ENCODE data around the gene BRD1. TPM values are rescaled to one million over a fixed set of nuclear protein-coding genes. Genes with fewer than 3 reads are reported as not detected.
A peak's percentile ranks its signal among the peaks of the same experiment; 100 is the strongest.

BRD1 gene
- total RNA-seq, 1 donor from 2014 or later = 44.0 TPM

DNA sequence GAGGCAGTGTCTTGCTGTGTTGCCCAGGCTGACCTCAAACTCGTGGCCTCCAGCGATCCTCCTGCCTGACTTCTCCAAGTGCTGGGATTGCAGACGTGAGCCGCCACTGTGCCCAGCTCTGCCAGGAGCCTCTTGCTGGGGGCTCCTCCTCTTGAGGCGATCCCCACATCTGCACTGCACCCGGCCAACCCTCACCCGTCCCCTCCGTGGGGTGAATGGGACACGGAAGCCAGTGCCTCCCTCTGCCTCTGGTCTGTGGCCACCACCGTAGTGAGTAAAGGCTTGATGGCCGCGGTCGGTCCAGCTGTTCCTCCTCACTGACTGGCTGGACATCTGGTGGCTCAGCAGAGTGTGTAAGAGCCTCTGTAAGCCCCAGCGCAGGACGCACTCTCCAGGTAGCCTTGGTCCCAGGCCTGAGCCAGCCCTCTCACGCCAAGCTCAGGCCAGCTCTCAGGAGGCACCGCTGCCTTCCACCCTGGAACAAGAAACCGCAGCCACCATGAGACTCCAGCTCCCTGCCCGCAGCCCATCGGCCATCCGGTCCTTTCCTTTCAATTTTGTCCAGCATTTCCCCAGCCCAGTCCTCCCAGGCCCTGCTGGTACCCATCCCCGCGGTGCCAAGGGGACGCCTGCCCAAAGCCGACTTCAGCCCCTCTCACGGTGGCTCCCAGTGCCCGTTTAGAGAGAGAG, 100.3 kb downstream of the BRD1 start:
- no peak for DNase-seq

DNA sequence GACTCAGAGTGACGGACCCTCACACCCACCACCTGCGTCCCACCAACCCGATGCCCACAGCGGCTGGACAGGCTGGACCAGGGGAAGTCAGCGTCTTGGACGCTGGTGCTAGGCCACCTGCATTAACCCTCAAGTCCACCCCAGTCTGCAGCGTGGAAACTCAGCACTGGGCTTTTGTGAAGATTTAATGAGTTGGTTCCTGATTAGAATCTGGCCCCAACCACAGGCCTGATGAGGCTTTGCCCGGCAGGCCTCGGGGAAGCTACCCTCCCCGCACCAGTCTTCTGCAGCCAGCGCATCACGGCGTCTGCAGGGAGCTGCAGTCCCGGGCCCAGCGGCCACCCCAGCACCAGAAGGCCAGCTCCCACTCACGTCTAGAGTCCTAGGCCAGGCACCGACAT, 101.0 kb downstream of the BRD1 start:
- DNase-seq = no peak

DNA sequence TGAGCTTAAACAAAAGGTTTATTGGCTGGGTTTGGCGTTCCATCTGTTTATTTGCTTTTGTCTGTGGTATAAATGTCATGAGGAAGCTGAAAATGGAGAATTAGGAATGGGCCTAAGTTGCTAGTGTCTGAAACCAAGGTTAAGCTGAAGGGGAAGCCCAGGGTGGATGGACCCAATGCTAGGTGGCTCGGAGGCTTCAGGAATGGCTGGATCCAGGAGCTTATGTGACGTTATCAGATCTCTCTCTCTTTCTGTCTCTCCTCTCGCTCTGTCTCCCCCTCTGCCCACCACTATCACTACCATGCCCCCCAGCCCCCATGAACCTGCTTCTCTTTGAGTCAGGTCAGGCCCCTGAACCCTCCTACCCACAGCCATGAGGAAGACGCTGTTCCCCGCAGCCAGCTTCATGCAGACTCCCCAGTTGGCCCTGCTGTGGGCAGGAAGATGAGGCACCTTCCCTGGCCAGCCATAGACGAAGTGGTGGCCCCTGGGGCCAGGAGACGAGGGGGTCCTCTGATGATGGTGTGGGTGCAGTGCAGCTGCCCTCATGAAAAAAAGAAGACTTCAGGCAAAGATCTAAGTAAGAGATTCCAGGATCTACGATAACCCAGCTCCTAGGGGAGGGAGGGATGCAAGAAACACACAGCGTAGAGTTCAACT, 101.5 kb downstream of the BRD1 start:
- DNase-seq = no peak

DNA sequence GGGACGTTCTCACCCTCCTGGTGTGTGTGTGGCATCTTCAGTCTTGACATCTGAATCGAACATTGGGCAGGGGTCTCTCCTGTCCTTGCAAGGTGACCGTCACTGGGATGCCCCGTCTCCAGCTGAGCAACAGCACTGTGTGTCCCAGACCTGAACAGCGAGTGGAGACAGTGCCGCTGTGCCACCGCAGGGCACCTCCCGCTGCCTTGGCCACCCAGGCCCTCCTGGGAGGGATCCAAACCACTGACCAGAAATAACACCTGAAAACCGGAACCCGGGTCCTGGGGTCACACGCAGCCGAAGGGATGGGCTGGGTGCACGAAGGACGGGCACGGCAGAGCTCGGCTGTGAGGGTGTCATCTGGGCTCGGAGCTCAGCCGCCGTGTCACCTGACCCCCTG, 102.2 kb downstream of the BRD1 start:
- no peak for DNase-seq

DNA sequence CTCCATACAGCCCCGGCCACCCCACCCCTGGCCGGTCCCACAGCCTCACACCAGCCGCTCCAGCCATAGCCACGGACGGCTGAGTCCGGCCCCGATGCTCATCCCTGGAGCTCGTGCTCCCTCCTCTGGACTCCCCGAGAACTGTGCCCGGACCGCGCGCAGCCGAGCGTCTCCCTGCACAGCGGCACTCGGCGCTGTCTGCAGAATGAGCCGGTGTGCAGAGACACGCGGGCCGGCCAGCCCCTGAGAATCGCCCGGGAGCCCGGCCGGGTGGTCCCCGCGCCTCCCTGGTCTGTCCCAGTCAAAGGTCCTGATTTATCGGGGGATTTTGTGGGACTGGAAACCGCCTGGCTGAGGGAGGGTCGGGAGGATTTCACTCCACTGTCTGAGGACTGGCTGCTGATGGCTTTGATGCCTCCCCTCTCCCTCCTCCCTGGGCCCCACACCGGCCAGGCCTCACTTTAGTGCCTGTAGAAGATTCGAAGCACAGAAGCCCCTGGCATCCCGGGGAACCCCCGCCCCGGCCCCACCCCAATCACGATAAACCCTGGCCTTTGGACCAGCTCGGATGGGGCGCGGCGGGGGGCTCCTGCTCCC, 102.7 kb downstream of the BRD1 start:
- peak; percentile 51 for DNase-seq

DNA sequence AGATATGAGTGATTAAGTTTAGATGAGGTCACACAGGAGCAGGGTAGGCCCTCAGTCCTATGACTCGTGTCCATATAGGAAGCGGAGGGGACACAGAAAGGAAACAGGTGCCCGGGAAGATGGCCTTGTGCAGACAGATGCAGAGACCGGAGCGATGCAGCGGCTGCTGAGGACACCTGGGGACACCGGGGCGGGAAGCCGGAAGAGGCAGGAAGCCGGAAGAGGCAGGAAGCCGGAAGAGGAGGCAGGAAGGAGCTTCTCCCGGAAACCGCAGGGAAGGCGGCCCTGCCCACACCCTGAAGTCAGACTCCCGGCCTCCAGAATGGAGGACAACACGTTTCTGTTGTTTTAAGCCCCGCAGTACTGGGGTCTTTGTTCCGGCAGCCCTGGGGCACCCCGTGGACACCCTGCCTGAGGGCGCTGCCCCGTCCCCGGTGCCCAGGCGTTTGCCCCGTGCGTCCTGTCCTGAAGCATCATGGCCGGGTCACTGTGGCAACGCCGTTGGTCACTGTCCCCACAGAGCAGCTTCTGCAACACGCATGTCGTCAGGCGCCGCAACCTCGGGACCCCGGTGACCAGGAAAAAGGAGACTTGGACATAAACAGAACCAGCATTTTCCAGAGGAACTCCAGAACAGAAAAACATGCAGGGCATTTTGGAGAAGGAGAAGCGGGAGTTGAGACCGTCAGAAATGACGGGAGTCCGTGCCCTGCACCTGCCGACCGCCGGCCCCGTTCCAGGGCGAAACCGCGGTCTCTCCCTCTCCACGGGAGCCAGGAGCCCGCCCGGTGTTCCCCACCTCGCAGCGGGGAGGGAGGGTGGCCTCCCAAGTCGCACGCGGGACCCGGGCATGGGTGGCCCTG, 103.4 kb downstream of the BRD1 start:
- no peak for DNase-seq

DNA sequence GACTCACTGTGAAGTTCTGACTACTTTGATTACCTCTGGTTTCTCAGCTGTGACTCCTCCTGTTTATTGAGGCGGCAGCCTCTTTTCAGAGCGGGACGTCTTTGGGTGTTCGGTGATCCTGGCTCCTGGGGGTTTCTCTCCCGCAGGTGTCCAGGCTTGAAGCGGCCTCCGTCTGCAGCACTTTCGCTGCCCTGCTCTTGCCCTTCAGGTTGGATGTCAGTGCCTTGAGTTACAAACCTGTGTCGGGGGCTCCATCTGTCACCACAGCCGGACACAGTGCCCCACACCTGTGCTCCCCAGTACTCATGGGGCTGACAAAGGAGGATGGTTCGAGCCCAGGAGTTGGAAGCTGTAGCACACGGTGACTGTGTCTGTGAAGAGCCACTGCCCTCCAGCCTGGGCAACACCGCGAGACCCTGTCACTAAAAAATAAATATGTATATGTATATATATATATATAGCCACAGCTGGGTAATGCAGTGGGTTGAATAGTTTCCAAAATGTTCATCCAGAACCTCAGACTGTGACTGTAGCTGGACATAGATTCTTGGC, 104.1 kb downstream of the BRD1 start:
- DNase-seq = no peak

Small RNA genes lying within 50 kb of the gene (small RNA-seq; reads per million reads assigned to genes)
- not detected for gene AL117328.1
- not detected for gene RF00017

Other genes with a start within 250 kb of the BRD1 start
- 24.2 TPM for gene ZBED4, start 26.0 kb upstream of the BRD1 start, total RNA-seq
- 11.7 TPM for gene ALG12, start 90.6 kb upstream of the BRD1 start, total RNA-seq
- 17.5 TPM for gene CRELD2, start 90.8 kb upstream of the BRD1 start, total RNA-seq
- gene PIM3, start 132.9 kb upstream of the BRD1 start, total RNA-seq = 13.1 TPM
- not detected for gene IL17REL, start 184.9 kb upstream of the BRD1 start, total RNA-seq
- not detected for gene TTLL8, start 230.4 kb upstream of the BRD1 start, total RNA-seq